ENCODE data around the gene GPR137C.

The GPR137C gene

DNA sequence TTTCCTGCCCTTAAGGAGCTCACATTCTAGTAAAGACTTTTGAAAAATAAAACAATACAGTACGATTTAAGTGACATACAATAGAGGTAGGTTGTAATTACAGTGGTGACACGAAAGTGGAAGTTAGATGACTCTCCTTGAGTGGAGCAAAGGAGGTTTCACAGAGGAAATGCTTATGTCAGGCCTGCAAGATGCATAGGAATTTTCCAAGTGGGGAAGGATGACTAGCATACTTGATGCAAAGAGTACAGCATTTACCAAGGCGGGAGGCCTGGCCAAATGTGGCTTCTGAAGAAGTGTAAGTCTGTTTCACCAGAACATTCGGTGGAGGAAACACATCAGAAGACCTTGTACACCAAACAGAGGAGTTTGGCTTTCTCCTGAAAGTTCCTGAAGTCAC lies 87.5 kb downstream of the GPR137C start:
- DNase-seq (ENCODE audit: low spot score): no peak
- TF ChIP-seq, protein P1, sequence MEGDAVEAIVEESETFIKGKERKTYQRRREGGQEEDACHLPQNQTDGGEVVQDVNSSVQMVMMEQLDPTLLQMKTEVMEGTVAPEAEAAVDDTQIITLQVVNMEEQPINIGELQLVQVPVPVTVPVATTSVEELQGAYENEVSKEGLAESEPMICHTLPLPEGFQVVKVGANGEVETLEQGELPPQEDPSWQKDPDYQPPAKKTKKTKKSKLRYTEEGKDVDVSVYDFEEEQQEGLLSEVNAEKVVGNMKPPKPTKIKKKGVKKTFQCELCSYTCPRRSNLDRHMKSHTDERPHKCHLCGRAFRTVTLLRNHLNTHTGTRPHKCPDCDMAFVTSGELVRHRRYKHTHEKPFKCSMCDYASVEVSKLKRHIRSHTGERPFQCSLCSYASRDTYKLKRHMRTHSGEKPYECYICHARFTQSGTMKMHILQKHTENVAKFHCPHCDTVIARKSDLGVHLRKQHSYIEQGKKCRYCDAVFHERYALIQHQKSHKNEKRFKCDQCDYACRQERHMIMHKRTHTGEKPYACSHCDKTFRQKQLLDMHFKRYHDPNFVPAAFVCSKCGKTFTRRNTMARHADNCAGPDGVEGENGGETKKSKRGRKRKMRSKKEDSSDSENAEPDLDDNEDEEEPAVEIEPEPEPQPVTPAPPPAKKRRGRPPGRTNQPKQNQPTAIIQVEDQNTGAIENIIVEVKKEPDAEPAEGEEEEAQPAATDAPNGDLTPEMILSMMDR (IDR thresholded peaks at IDR 0.05; ENCODE audit: extremely low read depth, missing control alignments): no peak

DNA sequence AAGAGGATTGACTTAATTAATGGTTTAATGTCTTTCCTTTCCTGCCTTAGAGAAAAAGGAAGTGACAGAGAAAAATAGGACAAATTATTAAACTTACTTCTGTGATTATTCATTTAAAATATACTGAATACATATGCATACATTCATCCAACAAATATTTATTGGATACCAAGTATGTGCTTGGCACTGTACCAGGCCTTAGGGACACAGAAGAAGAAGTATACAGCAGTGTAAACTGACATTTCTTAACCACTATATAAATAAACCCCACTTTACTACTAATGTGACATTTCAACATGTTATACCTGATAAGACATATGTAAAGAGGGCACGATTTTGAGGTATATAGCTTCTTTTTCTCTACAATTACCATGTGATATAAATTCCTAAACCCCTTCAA lies 89.1 kb downstream of the GPR137C start:
- DNase-seq (ENCODE audit: low spot score): no peak
- TF ChIP-seq, protein P1 (IDR thresholded peaks at IDR 0.05; ENCODE audit: extremely low read depth, missing control alignments): no peak

GRCh38 chr14:52649511-52649910 lies 96.9 kb downstream of the GPR137C start:
- DNase-seq (ENCODE audit: low spot score): no peak
- TF ChIP-seq, protein P1 (IDR thresholded peaks at IDR 0.05; ENCODE audit: extremely low read depth, missing control alignments): no peak

DNA sequence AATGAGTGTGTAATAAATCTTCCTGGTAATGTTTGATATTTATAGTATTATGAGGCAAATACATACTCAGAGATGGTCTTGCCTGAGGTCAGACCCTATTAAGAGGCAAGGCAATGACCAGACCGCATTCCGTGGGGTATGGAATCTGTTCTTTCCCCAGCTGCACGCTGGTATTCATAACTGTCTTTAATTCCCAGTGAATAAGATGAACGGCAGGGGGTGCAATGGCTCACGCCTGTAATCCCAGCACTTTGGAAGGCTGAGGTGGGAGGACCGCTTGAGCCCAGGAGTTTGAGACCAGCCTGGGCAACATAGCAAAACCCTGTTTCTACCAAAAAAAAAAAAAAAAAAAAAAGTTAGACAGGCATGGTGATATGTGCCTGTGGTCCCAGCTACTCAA lies 98.1 kb downstream of the GPR137C start:
- no peak for DNase-seq (ENCODE audit: low spot score)
- TF ChIP-seq, protein P1 (IDR thresholded peaks at IDR 0.05; ENCODE audit: extremely low read depth, missing control alignments): no peak

GRCh38 chr14:52656905-52657304 lies 104.3 kb downstream of the GPR137C start:
- DNase-seq (ENCODE audit: low spot score): no peak
- TF ChIP-seq, protein P1 (IDR thresholded peaks at IDR 0.05; ENCODE audit: extremely low read depth, missing control alignments): no peak

GRCh38 chr14:52660325-52660724 lies 107.7 kb downstream of the GPR137C start:
- TF ChIP-seq, protein P1 (IDR thresholded peaks at IDR 0.05; ENCODE audit: extremely low read depth, missing control alignments): no peak
- DNase-seq (ENCODE audit: low spot score): no peak

- TF ChIP-seq, protein P1 (IDR thresholded peaks at IDR 0.05; ENCODE audit: extremely low read depth, missing control alignments): no peak
- DNase-seq (ENCODE audit: low spot score): no peak
These were observed 108.2 kb downstream of the GPR137C start for GRCh38 chr14:52660832-52661231.
